GM12891 (cell line): ENCODE measurements around the gene CFDP1.

Experiments used
- POLR2A ChIP-seq: IDR thresholded peaks from 2 replicates; pipeline ENCODE4 v1.6.1; 2011; ENCODE audit warnings: low read depth, low read length, control low read depth
- POLR2AphosphoS5 ChIP-seq: IDR thresholded peaks from 2 replicates; pipeline ENCODE4 v1.6.1; 2011; ENCODE audit warnings: low read depth, low read length, control low read depth
- TAF1 ChIP-seq: IDR thresholded peaks from 2 replicates; pipeline ENCODE4 v1.6.1; 2011; ENCODE audit warnings: low read depth, low read length, control low read depth

DNA sequence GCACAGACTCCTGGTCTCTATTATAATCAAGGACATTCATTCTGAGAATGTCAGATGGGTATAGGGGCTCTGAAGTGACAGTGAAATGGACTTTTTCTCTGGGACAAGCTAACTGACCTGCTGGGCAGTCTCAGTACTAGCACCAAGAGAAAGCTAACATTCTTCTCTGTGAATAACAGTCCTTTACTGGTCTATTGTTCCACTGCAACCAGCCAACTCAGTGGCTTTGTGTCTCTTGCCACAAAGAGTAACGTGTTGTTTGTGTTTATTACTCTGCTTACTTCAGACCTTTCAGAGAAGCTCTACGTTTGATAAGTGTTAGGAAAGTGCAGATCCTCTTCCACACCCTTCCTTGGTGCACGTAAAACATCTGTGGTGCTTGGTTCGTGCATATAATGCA, 120.4 kb downstream of the CFDP1 start:
- TF ChIP-seq POLR2AphosphoS5 (no peak), TAF1 (no peak), POLR2A (no peak)
